Neural progenitor cell (in vitro differentiated cells): ENCODE results near the gene TNFSF13.

Source experiments
- EZH2 ChIP-seq: fragments of 200-600 bp; sonication (generic); IDR thresholded peaks from 2 replicates; pipeline ENCODE4 v1.6.1; 2017; ENCODE audit warnings: antibody characterized with exemption, mild to moderate bottlenecking, moderate library complexity
- EZH2phosphoT487 ChIP-seq: fragments of 200-600 bp; sonication (generic); IDR thresholded peaks from 2 replicates; pipeline ENCODE4 v1.6.1; 2017; ENCODE audit warnings: antibody characterized with exemption
- TF ChIP-seq, protein P1 (sequence below): fragments of 200-600 bp; sonication (generic); IDR thresholded peaks from 2 replicates; pipeline ENCODE4 v1.5.1; 2017; ENCODE audit warnings: antibody characterized with exemption, mild to moderate bottlenecking

DNA sequence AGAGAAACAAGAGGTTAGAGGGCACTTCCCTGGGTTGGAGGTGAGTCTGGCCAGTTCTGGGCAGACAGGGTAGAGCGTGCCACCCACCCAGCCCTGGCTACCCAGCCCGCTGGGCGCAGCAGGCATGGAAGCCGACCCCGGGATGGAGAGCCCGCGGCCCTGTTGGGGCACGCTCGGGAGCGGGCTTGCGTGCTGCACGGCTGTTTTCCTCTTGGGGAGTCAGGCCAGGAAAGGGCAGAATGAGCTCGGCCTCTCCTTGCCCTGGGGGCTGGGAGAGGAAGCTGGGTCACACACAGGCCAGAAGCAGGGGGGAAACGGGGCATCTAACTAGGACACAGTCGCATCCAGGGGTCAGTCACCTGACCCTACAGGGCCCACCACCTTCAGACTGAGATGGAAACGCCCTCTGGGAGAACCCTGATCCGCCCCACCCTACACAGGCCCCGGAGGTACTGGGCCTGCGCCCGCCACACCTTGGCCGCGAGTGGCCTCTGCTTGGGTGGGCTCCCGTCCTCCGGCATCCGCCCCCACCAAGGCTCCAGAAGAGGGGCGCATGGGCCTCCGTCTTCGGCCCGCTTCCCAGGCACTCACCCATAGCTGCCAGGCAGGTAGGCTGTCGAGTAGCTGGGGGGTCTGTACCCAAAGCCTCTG is 30.1 kb downstream of the TNFSF13 start:
- TF ChIP-seq, protein P1, sequence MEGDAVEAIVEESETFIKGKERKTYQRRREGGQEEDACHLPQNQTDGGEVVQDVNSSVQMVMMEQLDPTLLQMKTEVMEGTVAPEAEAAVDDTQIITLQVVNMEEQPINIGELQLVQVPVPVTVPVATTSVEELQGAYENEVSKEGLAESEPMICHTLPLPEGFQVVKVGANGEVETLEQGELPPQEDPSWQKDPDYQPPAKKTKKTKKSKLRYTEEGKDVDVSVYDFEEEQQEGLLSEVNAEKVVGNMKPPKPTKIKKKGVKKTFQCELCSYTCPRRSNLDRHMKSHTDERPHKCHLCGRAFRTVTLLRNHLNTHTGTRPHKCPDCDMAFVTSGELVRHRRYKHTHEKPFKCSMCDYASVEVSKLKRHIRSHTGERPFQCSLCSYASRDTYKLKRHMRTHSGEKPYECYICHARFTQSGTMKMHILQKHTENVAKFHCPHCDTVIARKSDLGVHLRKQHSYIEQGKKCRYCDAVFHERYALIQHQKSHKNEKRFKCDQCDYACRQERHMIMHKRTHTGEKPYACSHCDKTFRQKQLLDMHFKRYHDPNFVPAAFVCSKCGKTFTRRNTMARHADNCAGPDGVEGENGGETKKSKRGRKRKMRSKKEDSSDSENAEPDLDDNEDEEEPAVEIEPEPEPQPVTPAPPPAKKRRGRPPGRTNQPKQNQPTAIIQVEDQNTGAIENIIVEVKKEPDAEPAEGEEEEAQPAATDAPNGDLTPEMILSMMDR: no peak
- TF ChIP-seq EZH2: no peak
- TF ChIP-seq EZH2phosphoT487: no peak
